Measurements from ENCODE around the gene CLEC10A. TPM values are rescaled to one million over a fixed set of nuclear protein-coding genes. Genes with fewer than 3 reads are reported as not detected.

CLEC10A gene
- total RNA-seq, 2 donors from 2014 or later = 0.96 to 9.7 TPM

- H3K27me3 ChIP-seq = no peaks in the 10 kb centered on the region
- H3K36me3 ChIP-seq = no peaks in the 10 kb centered on the region
- H3K9ac ChIP-seq (ENCODE audit: low read depth in 2 of 2, low read length in 2 of 2) = no peak overlapping the region
- intact Hi-C loops (cut with DNase I) = no loop called here
- H3K4me3 ChIP-seq = no peak overlapping the region
- no peaks in the 10 kb centered on the region for H3K4me1 ChIP-seq
- no peak overlapping the region for H3K27ac ChIP-seq
- H3K9me3 ChIP-seq = no peaks in the 10 kb centered on the region
- no peak for TF ChIP-seq CTCF (IDR thresholded peaks at IDR 0.05)
- no peak for DNase-seq
These were observed 12.9 kb downstream of the CLEC10A start for GRCh38 chr17:7067198-7067597.

- Histone ChIP-seq H3K9me3 (no peaks in the 10 kb centered on the region), H3K4me3 (no peak overlapping the region), H3K36me3 (no peaks in the 10 kb centered on the region), H3K27ac (no peak overlapping the region), H3K9ac (ENCODE audit: low read depth in 2 of 2, low read length in 2 of 2) (no peak overlapping the region), H3K4me1 (no peaks in the 10 kb centered on the region), H3K27me3 (no peaks in the 10 kb centered on the region)
- DNase-seq = no peak
- intact Hi-C loops (cut with DNase I) = no loop called here
- no peak for TF ChIP-seq CTCF (IDR thresholded peaks at IDR 0.05)
These were observed 15.8 kb downstream of the CLEC10A start for GRCh38 chr17:7064261-7064660.

- no peak overlapping the region for H3K27ac ChIP-seq
- H3K4me1 ChIP-seq = no peaks in the 10 kb centered on the region
- no peak for TF ChIP-seq CTCF (IDR thresholded peaks at IDR 0.05)
- no peak overlapping the region for H3K4me3 ChIP-seq
- no peak overlapping the region for H3K9ac ChIP-seq (ENCODE audit: low read depth in 2 of 2, low read length in 2 of 2)
- no peaks in the 10 kb centered on the region for H3K27me3 ChIP-seq
- DNase-seq = no peak
- no peaks in the 10 kb centered on the region for H3K36me3 ChIP-seq
- intact Hi-C loops (cut with DNase I) = no loop called here
- no peaks in the 10 kb centered on the region for H3K9me3 ChIP-seq
These were observed 16.4 kb downstream of the CLEC10A start for GRCh38 chr17:7063518-7064094.

GRCh38 chr17:7060165-7060891 is 19.7 kb downstream of the CLEC10A start:
- intact Hi-C loops (cut with DNase I) = no loop called here
- Histone ChIP-seq H3K9me3 (no peaks in the 10 kb centered on the region), H3K27ac (no peak overlapping the region), H3K9ac (ENCODE audit: low read depth in 2 of 2, low read length in 2 of 2) (no peak overlapping the region), H3K27me3 (no peaks in the 10 kb centered on the region), H3K4me3 (no peak overlapping the region), H3K36me3 (no peaks in the 10 kb centered on the region), H3K4me1 (no peaks in the 10 kb centered on the region)
- TF ChIP-seq CTCF (IDR thresholded peaks at IDR 0.05) = no peak
- DNase-seq = no peak

- intact Hi-C loops (cut with DNase I) = no loop called here
- Histone ChIP-seq H3K27me3 (no peaks in the 10 kb centered on the region), H3K4me1 (no peaks in the 10 kb centered on the region), H3K9ac (ENCODE audit: low read depth in 2 of 2, low read length in 2 of 2) (no peak overlapping the region), H3K27ac (no peak overlapping the region), H3K9me3 (no peaks in the 10 kb centered on the region), H3K36me3 (no peaks in the 10 kb centered on the region), H3K4me3 (no peak overlapping the region)
- TF ChIP-seq CTCF (IDR thresholded peaks at IDR 0.05) = no peak
- DNase-seq = no peak
These were observed 21.1 kb downstream of the CLEC10A start for GRCh38 chr17:7058831-7059447.
